Fibroblast of skin of left quadriceps (primary cell): ENCODE measurements around the gene SRSF7.
"Not testable (repeated sequence)": the region's sequence is repeated elsewhere in the genome, so short reads cannot be mapped to it uniquely, and the experiment has no call there.

Experiments
- DNase-seq, 2 experiments: peaks; one replicate each; pipeline ENCODE4 v3.0.0-alpha.2; 2013; ENCODE audit warnings: low read depth in 2 of 2

The SRSF7 gene

DNA sequence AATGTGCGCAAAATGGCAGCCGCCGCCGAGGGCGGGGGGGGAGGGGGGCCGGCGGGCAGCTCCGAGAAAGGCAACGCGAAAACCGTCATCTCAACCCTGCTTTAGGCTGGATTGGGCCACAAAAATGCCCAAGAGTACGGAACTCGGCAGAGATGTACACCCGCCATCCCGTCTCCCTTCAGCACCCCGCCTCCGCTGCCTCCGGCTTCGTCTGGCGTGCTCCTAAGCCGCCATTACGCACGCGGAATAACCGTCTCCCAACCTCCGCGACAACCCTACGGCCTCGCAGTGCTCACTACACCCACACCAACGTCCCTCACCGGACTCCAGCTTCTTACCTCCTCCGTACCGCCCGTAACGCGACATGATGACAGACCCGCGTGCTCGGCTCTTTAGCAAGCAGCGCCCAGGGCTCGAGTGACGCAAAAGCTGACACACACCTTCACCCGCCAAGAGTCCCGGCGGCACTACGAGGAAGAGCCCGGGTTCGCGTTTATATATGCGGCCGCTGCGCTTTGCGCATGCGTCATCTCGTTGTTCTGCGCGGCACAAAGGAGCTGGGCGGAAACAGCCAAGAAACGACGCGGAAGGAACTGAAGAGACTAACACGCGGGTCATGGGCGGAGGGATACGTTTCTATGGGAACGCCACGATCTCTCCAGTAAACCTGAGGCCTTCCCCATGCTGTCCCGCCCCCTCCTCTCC, at the start of gene SRSF7:
Gene SRSF7 (minus strand): TSS at position 471 of the 705 bp plus-strand sequence. CDS start 105 bp downstream, at position 366.
- peak; percentile 99 for DNase-seq

DNA sequence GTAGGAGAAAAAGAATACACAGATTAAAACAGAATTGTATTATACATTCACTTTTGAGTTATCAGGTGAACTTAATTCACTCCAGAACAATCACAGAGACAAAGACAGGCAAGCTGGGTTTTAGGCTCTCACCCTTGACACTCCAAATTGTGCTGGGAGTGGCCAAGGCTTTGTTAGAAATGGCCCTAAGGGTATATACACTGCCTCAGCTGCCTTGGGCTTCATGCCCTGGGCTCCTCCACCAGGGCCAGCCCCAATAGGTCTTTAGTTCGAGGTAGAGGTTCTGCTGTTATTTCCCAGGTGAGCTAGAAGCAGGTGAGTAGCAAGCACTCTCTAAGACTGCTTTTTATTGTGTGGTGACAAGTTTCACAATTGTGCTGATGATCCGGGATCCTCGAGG, 46.8 kb upstream of the SRSF7 start:
- no peak for DNase-seq

DNA sequence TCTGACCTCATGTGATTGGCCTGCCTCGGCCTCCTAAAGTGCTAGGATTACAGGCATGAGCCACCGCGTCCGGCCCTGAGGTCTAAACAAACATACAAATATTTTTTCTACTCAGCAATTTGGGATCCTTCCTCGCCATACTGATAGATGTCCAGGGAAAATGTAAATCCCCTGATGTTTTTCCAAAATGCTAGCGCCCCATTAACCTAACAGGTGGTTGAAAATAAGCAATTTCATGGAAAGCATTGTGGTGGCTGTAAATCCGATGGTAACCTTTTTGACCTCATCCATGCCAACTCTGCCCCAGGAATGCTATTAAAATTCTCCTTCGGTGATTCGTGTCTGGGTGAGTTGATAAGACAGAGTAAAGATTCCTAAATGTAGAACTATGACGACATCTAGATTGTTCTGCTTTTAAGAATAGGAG, 46.1 kb upstream of the SRSF7 start:
- DNase-seq: no peak

DNA sequence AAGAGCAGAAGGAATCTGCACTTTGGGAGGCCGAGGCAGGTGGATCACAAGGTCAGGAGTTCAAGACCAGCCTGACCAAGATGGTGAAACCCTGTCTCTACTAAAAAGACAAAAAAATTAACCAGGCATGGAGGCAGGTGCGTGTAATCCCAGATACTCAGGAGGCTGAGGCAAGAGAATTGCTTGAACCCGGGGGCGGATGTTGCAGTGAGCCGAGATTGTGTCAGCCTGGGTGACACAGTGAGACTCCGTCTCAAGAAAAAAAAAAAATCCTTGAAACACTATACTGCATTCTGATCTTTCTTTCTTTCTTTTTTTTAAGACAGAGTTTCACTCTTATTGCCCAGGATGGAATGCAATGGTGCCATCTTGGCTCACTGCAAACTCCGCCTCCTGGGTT, 43.9 kb upstream of the SRSF7 start:
- DNase-seq: not testable (repeated sequence)

DNA sequence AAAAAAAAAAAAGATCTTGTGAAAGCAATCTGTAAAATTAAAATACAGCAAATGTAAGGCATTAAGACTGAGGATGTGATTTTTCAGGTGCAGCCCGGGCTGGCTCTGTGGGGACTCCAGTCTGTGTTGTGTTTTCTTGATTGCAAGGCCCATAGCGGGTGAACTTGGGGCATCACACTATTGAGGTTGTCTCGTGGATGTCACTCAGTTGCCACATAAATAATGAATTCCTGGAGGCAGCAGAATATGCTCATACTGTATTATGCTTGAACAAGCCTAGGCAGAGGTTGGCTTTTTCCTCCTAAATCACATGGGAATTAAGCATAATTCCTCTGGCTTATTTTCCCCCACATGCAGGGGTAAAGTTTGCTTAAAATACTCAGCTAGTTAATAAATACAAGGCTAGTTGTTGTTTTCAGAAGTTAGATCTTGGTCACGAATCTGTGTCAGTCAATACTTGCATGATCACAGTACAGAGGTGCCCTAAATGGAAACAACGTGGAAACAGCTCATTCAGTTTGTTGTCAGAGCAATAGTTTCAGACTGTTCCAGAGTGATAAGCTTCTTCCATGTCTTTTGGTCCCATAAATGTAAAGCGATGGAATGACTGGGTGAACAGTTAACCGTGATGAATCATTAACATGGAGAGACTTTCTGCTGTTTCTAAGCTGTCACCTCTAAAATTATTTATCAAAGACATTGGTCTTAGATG, 43.2 kb upstream of the SRSF7 start:
- no peak for DNase-seq

DNA sequence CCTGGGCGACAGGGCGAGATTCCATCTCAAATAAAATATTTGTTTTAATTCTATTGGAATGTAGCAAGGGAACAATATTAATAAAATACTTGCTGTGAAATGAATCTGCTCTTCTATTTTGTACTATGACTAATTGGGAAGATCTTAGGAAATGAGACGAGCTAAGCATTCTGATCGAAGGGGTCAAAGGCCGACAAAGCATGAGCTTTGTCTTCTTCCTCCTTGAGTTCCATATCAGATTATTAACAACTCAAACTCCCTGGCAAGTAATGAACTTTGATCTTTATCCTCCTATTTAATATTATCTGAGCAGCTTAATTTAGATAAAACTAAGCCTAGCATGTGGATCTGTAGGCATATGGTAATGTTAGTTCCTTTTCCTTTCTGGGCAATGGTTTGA, 42.4 kb upstream of the SRSF7 start:
- no peak for DNase-seq

DNA sequence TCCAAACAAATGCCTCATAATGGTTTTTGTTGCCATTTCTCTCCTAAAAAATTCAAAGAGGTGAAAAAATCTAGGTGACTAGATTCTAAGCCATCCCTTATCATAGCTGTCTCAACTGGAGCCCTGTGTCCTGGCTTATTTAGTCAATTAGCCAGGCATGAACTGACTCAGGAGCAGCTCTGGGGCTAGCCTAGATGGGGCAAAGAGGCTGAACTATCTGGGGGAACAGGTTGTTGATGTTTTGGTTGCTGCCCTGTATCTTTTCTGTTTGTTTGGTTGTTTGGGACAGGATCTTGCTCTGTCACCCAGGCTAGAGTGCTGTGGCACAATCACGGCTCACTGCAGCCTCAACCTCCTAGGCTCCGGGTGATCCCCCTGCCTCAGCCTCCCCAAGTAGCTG, 41.6 kb upstream of the SRSF7 start:
- no peak for DNase-seq

DNA sequence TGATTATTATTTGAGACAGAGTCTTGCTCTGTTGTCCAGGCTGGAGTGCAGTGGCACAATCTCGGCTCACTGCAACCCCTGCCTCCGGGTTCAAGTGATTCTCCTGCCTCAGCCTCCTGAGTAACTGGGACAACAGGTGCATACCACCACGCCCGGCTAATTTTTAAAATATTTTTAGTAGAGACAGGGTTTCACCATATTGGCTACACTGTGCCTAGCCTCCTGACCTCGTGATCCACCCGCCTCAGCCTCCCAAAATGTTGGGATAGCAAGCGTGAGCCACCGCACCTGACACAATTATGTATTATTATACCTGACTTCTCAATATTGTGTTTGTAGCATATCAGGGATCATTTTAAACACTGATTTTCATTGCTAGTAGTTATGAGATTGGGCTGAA, 41.2 kb upstream of the SRSF7 start:
- DNase-seq: not testable (repeated sequence)

DNA sequence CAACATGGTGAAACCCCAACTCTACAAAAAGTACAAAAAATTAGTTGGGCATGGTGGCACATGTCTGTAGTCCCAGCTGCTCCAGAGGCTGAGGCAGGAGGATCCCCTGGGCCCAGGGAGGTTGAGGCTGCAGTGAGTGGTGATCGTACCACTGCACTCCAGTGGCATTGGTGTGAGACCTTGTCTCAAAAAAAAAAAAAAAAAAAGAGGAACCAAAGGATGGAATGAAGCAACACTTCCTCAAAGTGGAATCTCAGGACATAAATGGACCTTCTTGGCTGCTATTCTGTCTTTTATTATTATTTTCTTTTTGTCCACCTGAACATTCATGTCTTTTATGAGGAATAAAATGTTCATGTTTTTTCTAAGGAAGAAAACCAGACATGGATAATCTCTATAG, 40.6 kb upstream of the SRSF7 start:
- DNase-seq: no peak

DNA sequence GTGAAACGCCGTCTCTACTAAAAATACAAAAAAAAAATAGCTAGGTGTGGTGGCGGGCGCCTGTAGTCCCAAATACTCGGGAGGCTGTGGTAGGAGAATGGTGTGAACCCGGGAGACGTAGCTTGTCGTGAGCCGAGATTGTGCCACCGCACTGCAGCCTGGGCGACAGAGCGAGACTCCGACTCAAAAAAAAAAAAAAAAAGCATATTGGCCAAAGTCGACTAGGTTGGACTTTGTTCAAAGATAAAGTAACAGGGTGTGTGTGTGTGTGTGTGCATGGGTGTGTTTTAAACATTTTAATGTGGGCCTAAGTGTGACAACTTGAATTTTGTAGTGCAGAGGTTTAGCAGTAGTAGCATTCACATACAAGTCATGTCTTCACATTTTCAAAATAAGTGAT, 38.5 kb upstream of the SRSF7 start:
- DNase-seq: no peak

DNA sequence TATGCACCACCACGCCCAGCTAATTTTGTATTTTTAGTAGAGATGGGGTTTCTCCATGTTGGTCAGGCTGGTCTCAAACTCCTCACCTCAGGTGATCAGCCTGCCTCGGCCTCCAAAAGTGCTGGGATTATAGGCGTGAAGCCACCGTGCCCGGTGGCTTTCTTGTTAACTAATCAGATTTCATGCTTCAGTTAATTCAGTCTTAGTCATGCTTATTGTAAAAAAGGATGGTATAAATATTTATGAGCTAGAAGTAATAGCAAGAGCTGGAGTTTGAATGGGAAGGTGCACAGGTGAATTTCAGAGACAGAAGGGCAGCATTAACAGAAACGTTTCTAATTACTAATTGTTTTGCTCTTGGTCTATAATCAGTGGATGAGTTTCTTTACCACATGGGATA, 37.1 kb upstream of the SRSF7 start:
- DNase-seq: no peak

DNA sequence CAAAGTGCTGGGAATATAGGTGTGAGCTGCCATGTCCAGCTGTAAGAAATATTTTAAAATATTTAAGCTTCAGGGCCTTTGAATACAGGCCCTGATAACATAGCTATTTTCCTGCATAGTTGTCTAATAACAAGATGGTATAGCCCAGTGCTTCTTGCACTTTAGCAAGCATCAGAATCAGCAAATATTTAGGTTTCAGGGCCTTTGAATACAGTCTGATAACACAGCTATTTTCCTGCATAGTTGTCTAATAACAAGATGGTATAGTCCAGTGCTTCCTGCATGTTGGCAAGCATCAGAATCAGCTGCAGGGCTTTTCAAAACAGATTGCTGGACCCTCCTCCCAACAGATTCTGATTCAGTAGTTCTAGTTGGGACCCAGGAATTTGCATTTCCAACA, 32.4 kb upstream of the SRSF7 start:
- no peak for DNase-seq

DNA sequence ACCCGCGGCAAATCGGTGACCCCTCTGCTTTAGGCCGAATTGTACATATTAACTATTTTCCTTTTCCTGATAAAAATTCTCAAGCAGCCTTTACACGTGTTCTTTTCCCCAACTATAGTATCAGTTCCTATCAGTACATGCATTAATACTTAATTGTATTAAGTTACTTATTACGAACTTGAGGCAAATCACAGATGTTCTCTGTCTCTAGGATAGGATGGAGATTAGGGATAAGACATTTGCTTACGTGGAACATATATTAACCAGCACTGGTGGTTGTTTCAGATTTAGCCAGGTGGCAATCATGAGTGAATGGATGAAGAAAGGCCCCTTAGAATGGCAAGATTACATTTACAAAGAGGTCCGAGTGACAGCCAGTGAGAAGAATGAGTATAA, 27.5 kb upstream of the SRSF7 start:
- no peak for DNase-seq

DNA sequence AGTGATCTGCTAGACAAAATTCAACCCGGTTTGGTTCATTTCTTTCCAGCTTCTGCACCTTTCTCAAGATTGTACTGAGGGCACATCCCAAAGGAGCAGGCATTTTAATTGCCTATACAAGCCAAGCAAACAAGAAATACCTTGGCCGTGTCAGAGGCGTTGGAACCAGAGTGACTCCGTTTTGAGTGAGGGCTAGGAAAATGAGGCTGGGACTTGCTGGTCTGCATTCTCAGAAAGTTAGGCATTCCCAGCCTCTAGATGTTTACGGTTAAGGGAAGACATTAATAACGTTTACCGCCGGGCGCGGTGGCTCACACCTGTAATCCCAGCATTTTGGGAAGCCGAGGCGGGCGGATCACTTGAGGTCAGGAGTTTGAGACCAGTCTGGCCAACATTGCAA, 25.4 kb upstream of the SRSF7 start:
- no peak for DNase-seq

DNA sequence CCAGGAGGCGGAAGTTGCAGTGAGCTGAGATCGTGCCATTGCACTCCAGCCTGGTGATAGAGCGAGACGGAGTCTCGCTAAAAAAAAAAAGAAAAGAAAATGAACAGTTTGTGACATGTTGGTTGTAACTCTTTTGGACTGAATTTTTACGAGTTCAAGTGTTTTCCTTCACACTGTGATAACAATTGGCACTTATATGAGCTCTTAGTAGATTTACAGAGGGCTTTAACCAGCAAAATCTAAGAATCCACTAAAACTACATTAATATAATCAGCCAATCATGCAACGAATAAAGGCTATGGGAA, 24.7 kb upstream of the SRSF7 start:
- DNase-seq: no peak

DNA sequence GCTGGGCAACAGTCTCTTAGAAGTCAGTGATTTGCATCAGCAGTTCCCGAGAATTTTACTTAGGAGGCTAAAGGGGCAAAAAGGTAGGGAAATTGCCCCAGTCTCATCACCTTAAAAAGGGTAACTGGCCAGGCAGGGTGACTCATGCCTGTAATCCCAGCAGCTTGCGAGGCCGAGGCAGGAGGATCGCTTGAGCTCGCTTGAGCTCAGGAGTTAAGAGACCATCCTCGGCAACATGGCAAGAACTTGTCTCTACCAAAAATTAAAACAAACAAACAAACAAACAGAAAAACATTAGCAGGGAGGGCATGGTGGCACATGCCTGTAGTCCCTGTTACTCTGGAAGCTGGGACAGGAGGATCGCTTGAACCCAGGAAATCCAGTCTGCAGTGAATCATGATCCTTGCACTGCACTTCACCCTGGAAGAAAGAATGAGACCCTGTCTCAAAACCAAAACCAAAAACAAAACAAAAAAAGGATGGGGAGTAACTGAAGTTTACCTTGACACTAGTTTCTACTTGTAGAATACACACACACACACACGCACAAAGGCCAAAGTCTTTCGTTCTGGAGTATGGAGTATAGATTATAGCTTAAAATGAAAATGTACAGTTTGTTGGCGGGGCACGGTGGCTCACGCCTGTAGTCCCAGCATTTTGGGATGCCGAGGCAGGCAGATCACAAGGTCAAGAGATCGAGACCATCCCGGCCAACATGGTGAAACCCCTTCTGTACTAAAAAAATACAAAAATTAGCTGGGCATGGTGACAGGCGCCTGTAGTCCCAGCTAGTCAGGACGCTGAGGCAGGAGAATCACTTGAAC, 24.1 kb upstream of the SRSF7 start:
- no peak for DNase-seq

DNA sequence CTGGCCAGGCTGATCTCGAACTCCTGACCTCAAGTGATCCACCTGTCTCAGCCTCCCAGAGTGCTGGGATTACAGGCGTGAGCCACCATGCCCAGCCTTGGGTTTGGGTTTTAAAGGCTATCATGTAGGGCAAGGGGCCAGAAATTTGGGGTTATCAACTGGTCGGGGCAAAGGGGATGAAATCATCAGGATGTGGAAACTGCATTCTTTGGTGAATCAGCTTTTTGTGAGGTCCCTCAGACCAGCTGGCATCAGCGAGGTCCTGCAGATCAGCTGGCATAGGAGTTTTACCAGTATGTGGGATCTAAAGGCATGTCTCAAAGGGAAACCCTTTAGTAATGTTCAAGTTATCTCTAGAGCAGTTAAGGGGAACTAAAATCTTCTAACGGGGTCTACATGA, 20.5 kb upstream of the SRSF7 start:
- no peak for DNase-seq

DNA sequence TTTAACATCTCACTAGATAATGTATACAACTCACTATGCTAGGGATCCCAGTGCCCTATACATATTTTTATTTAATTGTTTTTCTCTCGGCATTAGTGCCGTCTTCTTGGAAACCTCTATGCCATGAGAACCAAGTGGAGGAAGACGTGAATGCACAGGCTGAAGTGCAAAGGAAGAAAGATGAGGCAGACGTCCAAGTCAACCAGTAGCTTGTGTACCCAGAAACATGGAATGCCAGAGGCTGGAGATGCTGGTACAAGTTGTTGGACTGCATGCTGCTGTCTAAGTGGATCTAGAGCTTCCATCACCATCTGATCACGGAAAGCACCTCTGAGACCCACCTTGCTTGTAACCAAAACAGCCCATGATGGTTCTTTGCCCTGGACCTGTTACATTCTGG, 14.4 kb upstream of the SRSF7 start:
- no peak for DNase-seq

DNA sequence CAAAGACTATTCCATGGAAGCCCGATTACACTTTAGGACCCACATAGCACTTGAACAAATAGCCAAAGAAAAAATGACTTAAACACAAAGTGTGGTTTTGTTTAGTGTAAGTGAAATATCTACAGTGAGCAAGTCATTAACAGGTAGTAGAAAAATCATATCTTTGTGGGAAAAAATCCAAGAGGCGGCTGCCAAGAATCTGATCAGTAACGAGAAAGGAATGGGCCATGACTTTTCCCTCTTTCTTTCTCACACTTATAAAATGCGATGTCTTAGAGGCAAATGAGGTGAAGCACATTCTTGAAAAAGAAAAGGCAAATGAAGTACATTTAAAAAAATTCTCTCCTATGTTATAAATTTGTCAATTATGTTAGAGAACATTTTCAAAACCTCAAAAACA, 14.0 kb upstream of the SRSF7 start:
- peak; percentile 79 for DNase-seq

DNA sequence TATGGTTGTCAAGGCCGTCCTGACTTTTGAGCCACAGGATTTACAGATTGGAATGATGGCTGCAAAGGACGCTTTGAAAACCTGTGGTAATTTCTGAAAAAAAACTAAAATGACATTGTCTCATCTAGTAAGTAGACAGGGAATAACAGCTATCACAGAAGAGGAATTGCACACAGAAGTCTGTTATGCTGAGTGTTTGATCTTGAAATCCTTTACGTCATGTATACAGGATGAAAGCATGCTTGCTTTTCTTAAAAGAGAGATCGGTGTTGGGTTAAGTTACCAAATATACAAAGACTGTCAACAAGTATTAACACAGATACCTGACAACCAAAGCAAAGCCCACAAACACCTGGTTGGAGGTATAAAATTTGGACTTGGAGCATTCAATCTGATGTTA, 12.6 kb upstream of the SRSF7 start:
- no peak for DNase-seq

DNA sequence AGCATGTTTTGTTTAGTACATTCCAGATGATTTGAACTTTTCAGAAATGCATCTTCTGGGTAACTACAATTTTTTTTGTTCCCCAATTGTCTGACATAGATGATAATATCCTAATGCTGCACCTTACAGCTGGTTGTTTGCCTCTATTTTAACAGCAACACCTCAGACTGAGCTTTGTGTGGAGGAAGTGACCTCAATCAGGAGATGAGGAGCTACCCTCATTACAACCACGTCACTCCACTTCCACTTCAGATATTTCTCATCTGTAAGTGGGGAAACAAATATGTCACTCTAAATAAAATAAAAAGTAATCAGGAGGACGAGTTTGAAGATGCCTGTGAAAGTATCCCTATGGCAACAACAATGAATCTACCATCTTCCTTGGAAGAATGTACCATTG, 12.1 kb upstream of the SRSF7 start:
- DNase-seq: no peak

DNA sequence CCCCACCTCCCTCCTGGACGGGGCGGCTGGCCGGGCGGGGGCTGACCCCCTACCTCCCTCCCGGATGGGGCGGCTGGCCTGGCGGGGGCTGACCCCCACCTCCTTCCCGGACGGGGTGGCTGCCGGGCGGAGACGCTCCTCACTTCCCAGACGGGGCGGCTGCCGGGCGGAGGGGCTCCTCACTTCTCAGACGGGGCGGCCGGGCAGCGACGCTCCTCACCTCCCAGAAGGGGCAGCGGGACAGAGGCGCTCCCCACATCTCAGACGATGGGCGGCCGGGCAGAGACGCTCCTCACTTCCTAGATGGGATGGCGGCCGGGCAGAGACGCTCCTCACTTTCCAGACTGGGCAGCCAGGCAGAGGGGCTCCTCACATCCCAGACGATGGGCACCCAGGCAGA, 4.7 kb upstream of the SRSF7 start:
- not testable (repeated sequence) for DNase-seq

DNA sequence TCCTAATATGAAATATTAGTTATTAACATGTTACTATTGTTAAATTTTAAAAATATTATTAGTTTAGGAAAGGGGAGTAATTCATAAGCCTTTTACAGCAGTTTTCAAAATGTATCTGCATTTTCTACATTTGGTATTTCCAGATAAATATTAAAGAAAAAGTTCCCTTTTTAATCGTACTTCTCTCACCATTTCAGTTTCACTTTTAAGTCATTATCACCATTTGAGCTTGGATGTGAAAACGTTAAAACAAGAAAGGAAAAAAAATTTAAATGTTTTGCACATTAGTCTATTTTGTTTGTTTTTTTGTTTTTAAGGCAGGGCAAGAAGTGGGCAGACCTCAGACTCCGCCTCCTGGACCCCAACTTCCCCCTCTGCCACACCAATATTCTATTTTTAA, 3.3 kb upstream of the SRSF7 start:
- no peak for DNase-seq
